Stimulated activated naive CD8-positive, alpha-beta T cell treated with anti-CD3 and anti-CD28 coated beads, Interleukin-15, Interleukin-2, amounts not matched to agents 100 ng/mL and 50 ng/mL, for 24 hours (primary cell): ENCODE data around the gene PPM1H.

ENCODE experiments used
- H3K27ac Mint-ChIP-seq: one replicate; pipeline ENCODE4 v1.8.0; 2021; ENCODE audit warnings: mild to moderate bottlenecking, mixed read lengths
- H3K27me3 Mint-ChIP-seq: one replicate; pipeline ENCODE4 v1.8.0; 2021; ENCODE audit warnings: mixed read lengths
- H3K36me3 Mint-ChIP-seq: one replicate; pipeline ENCODE4 v1.8.0; 2021; ENCODE audit warnings: low read depth, mixed read lengths
- H3K4me1 Mint-ChIP-seq: one replicate; pipeline ENCODE4 v1.8.0; 2021; ENCODE audit warnings: low read depth, mixed read lengths
- H3K4me3 Mint-ChIP-seq: one replicate; pipeline ENCODE4 v1.8.0; 2021; ENCODE audit warnings: mild to moderate bottlenecking, mixed read lengths
- H3K9me3 Mint-ChIP-seq: one replicate; pipeline ENCODE4 v1.8.0; 2021; ENCODE audit warnings: mixed read lengths

Gene PPM1H

DNA sequence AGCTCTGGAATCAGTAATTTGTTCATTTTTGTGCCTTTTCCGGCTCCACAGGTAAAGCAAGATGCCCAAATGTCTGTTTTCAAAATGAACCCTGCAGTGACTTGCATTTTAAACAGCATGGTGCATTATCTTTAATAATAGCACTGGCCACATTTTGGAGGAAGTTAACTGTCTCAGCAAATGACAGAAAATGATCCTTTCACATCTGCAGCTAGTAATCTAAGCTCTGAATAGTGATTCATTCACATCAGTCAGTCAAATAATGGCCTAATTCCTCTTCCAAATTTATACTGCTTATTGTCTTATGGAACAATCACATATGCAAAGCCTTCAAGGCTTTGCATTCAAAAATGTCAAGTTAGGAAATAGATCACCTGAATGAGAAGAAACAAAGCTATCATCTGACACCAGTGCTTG is 75.6 kb downstream of the PPM1H start:
- Mint-ChIP-seq H3K4me3 (no peak overlapping the region), H3K27ac (no peak overlapping the region), H3K9me3 (no peaks in the 10 kb centered on the region), H3K36me3 (no peaks in the 10 kb centered on the region), H3K27me3 (no peaks in the 10 kb centered on the region), H3K4me1 (no peaks in the 10 kb centered on the region)

DNA sequence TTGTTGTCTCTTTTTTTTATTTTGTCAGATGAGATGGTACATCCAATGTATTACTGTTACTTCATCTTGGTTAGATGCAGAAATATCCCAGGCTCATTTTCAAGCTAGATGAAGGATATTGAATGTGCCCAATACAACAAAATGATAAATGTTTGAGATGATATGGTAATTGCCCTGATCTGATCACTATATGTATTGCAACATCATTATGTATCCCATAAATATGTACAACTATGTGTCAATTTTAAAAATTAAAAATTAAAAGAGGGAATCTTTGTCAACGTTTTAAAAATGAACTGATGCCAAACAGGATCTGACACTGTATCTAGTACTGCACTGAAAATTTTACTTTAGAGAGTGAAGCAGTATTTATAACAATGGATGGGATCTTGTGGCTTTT is 78.5 kb downstream of the PPM1H start:
- Mint-ChIP-seq H3K4me1 (no peaks in the 10 kb centered on the region), H3K27ac (no peak overlapping the region)

DNA sequence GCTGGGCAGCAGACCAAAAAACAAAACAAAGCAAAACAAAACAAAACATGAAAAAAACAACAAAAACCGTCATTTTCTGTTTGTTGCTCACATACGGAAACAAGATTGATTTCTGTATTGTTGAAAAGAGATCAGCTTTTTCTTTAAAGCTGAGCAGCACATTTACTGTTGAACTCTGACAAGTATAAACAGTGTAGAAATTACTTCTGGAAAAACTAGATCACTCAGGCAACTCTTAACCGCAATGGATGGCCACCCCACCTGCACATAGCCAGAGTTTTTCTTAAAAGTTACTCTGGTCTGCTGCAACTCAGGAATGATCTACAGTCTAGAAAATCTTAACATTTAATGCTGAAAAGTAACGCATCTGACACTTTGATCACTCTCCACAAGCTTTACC is 80.9 kb downstream of the PPM1H start:
- Mint-ChIP-seq H3K4me1 (no peaks in the 10 kb centered on the region), H3K9me3 (no peaks in the 10 kb centered on the region), H3K27me3 (no peaks in the 10 kb centered on the region), H3K36me3 (no peaks in the 10 kb centered on the region), H3K27ac (no peak overlapping the region), H3K4me3 (no peak overlapping the region)

More for the DNA sequence above, 78.5 kb downstream of the PPM1H start:
- no peaks in the 10 kb centered on the region for H3K9me3 Mint-ChIP-seq
- H3K36me3 Mint-ChIP-seq: no peaks in the 10 kb centered on the region
- H3K27me3 Mint-ChIP-seq: no peaks in the 10 kb centered on the region
- H3K4me3 Mint-ChIP-seq: no peak overlapping the region

DNA sequence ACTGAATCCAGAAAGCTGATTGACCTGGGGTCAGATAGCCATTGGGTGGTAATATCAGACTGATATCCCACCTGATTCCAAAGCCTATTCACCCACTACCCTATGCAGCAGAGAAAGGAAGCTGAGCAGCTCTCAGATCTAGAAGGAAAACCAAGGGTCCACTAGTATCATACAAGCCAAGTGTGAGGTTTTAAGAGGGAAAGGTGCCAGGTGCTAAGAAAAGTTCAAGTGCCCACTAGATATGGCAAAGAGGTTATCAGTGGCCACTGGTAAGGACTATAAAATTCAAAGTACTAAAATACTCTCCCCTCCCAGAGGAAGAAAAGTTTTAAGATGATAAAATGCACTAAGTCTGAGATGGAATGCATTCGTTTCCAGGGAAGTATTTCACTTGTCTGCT is 85.6 kb downstream of the PPM1H start:
- Mint-ChIP-seq H3K27ac (no peak overlapping the region), H3K36me3 (no peaks in the 10 kb centered on the region), H3K4me3 (no peak overlapping the region), H3K4me1 (no peaks in the 10 kb centered on the region), H3K9me3 (no peaks in the 10 kb centered on the region), H3K27me3 (no peaks in the 10 kb centered on the region)

DNA sequence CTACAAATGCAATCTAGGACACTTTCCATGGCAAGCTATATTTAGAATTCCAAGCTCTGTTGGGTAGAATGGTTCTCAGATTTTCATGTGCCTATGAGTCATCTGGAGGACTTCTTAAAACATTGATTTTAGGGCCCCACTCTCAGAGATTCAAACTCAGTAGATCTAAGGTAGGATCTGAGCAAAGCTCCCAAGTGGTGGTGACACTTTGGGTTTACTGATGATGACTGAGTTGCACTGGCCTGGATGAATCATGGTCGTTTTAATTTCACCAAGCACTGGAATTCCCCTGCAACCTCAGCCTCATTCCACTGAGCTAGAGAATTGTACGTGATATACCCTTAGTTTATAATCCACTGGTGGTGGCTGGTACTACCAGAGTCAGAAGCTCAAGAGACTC is 86.5 kb downstream of the PPM1H start:
- Mint-ChIP-seq H3K4me1 (no peaks in the 10 kb centered on the region), H3K9me3 (no peaks in the 10 kb centered on the region), H3K27me3 (no peaks in the 10 kb centered on the region), H3K27ac (no peak overlapping the region), H3K4me3 (no peak overlapping the region), H3K36me3 (no peaks in the 10 kb centered on the region)

DNA sequence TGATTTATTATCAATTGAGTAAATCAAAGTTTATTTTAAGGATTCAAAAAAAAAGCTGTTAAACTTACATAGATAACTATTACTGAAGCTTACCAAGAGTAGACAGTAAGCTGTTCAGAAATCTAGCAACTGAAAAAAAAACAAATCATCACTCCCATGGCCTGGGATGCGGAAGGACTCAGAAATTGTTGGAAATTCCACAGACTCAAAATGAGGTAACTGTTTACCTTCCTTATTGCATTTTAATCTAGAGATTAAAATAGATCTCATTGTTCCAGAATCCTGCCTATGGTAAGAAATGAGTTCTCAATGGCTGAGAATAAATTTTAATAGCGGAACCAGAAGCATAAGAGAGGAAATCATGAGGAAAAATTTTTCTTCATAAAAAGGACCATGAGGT is 87.2 kb downstream of the PPM1H start:
- Mint-ChIP-seq H3K4me1 (no peaks in the 10 kb centered on the region), H3K36me3 (no peaks in the 10 kb centered on the region), H3K9me3 (no peaks in the 10 kb centered on the region), H3K4me3 (no peak overlapping the region), H3K27me3 (no peaks in the 10 kb centered on the region), H3K27ac (no peak overlapping the region)

DNA sequence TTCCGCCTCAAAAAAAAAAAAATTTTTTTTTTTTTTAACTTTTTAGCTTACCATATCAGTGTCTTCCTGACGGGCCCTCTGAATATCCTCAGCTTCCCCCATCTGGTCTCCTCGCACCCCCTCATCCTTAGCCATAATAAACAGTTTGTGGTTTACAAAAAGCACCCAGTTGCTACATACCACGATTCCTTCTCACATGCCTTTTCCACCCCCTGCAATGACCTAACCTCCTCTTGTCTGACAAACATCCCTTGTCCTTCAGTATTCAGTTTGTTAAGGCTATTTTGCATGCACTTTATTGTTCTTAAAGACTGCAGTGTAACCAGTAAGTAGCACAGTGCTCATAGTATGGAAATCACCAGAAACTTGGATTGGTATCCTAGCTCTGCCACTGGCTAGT is 88.5 kb downstream of the PPM1H start:
- Mint-ChIP-seq H3K36me3 (no peaks in the 10 kb centered on the region), H3K4me1 (no peaks in the 10 kb centered on the region), H3K27me3 (no peaks in the 10 kb centered on the region), H3K9me3 (no peaks in the 10 kb centered on the region), H3K27ac (no peak overlapping the region), H3K4me3 (no peak overlapping the region)

DNA sequence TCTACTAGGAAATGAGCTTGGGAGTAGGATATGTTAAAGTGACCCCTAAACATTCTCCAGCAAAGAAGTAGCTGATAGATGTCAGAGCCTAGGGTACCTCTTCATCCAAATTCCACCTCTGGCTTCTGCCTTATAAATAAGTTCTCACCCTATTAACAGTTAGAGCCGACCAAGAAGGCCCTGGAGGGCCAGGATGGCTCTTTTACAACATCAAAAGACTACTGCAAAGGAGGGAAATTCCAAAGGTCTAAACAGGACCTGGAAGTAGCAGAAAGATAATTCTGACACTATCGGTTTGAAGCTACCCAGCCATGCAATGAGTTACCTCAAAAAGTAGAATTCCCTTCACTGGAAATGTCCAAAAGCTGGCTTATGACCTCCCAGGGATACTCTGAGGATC is 90.0 kb downstream of the PPM1H start:
- H3K27ac Mint-ChIP-seq: no peak overlapping the region
- H3K36me3 Mint-ChIP-seq: no peaks in the 10 kb centered on the region
- no peaks in the 10 kb centered on the region for H3K9me3 Mint-ChIP-seq
- H3K4me1 Mint-ChIP-seq: no peaks in the 10 kb centered on the region
- H3K27me3 Mint-ChIP-seq: no peaks in the 10 kb centered on the region
- H3K4me3 Mint-ChIP-seq: no peak overlapping the region

DNA sequence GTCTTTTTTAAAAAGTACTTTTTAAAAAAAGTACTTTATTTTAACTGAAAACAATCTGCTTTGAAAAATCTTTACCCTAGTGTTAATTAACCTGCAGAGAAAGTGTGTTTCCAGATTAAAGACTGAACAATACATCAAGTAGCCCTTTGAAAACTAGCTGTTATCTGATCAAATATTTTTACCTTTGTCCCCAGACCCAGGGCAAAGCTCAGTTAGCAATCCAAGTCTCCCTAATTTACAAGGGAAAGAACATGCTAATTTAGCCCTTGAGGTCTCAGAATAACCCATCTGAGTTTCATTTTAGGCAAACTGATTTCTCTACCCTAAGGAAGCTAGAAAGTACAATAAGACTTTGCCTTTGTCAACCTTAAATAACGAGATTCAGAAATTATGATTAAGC is 91.2 kb downstream of the PPM1H start:
- H3K36me3 Mint-ChIP-seq: no peaks in the 10 kb centered on the region
- H3K4me1 Mint-ChIP-seq: no peaks in the 10 kb centered on the region
- no peaks in the 10 kb centered on the region for H3K27me3 Mint-ChIP-seq
- no peak overlapping the region for H3K27ac Mint-ChIP-seq
- no peak overlapping the region for H3K4me3 Mint-ChIP-seq
- no peaks in the 10 kb centered on the region for H3K9me3 Mint-ChIP-seq

DNA sequence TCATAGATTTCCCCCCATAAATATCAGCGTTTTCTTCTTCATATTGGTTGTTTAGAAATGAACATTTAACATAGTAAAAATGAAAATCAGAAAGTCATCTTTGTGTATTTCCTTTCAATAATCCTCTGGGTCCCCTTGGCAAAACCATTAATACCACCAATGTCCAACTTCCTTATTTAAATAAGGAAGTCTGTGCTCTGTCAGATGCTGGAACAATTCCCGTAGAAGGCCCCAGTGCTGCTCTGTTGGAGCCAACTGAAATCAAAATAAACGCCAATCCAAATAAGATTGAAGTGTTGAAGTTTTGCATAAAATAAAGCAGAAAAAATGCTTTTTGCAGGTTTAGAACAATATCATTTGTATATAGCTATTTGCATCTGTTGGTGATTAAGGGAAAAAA is 93.1 kb downstream of the PPM1H start:
- Mint-ChIP-seq H3K4me1 (no peaks in the 10 kb centered on the region), H3K9me3 (no peaks in the 10 kb centered on the region), H3K27ac (no peak overlapping the region), H3K36me3 (no peaks in the 10 kb centered on the region), H3K27me3 (no peaks in the 10 kb centered on the region), H3K4me3 (no peak overlapping the region)

DNA sequence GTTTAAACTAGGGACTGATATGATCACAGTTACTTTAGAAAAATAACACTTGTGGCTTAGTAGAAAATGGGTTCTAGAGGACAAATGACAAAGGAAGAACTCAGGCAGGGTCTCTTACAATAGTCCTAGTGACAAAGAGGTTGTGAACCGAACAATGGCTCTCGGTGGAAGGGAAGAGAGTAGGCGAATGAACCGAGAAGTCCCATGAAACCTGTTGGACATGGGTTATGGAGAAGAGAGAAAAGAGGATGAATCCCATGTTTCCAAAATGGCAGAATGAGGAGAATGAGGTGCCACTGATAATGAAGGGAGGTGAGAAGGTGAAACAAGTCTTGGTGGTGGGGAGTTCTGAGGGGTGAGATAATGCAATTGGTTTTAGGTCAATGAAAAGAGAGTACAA is 94.1 kb downstream of the PPM1H start:
- Mint-ChIP-seq H3K27ac (no peak overlapping the region), H3K4me3 (no peak overlapping the region), H3K4me1 (no peaks in the 10 kb centered on the region), H3K36me3 (no peaks in the 10 kb centered on the region), H3K27me3 (no peaks in the 10 kb centered on the region), H3K9me3 (no peaks in the 10 kb centered on the region)

DNA sequence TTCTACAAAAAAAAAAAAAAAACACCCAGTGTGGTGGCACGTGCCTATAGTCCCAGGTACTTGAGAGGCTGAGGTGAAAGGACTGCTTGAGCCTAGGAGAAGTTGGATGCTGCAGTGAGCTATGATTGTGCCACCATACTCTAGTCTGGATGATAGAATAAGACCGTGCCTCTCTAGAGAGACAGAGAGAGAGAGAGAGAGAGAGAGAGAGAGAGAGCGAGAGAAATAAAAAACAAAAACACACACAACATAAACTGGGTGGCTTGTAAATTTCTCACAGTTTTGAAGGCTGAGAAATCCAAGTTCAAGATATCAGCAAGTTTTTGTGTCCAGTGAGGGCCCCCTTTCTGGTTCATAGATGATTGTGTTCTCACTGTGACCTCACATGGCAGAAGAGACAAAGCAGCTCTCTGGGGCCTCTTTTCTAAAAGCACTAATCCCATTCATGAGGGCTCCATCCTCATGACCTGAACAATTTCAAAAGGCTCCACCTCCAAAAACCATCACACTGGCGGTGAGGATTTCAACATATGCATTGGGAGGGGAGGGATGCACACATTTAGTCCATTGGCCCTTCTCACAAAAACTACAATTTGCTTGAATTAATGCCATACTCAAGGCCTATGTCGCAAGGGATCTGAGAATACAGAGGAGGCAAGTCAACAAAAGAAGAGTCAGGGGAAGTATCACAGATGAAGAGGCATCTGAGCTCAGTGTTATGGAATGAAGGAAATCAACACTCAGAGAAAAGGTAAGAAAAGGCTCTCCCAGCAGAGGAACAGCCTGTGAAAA is 94.9 kb downstream of the PPM1H start:
- Mint-ChIP-seq H3K27me3 (no peaks in the 10 kb centered on the region), H3K4me1 (no peaks in the 10 kb centered on the region), H3K9me3 (no peaks in the 10 kb centered on the region), H3K36me3 (no peaks in the 10 kb centered on the region), H3K4me3 (no peak overlapping the region), H3K27ac (no peak overlapping the region)

DNA sequence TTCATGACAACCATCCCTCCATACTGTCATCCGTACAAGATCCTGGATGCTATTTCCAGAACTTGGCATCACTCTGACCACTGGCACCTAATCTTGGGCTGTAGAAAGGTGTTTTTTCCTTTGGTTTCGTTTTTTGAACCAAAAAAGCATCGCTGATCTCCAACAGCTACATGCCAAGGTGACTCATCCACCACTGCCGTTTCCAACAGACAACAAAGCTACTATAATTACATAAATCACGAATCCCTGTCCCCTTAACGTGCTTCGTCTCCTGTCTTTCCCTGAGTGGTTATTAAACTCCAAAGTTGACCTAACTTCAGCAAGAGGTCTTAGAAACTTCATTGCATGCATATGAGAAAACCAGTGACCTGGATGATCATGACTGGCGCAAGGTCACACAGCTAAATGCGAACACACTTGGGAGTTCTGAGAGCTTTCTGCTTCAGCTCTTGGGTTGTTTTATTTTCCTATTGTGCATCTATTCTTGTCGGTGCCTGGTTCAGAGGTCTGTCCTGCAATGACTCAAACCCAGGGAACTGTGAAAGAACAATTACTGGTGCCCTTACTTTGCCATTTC is 99.9 kb downstream of the PPM1H start:
- H3K36me3 Mint-ChIP-seq: no peaks in the 10 kb centered on the region
- no peaks in the 10 kb centered on the region for H3K27me3 Mint-ChIP-seq
- no peaks in the 10 kb centered on the region for H3K9me3 Mint-ChIP-seq
- H3K4me3 Mint-ChIP-seq: no peak overlapping the region
- H3K4me1 Mint-ChIP-seq: no peaks in the 10 kb centered on the region
- H3K27ac Mint-ChIP-seq: no peak overlapping the region

DNA sequence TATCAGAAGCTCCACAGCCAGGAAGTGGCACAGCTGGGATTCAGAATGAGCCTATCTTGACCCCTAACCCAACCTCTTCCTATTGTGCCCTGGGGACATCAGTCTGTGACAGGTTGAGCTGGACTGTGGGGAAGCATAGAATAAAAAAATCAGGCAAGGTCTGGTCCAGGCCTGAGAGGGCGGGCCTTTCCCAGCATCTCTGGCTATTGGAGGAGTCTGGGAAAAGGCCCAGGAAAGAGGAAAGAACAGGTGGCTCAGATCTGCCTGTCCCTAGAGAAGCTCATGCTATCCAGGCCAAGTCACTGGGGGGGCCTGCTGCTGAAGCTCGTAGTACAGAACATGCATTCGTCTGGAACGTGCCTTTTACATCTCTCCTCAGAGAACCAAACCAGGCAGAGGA is 100.5 kb downstream of the PPM1H start:
- H3K9me3 Mint-ChIP-seq: no peaks in the 10 kb centered on the region
- H3K36me3 Mint-ChIP-seq: no peaks in the 10 kb centered on the region
- no peak overlapping the region for H3K4me3 Mint-ChIP-seq
- H3K27me3 Mint-ChIP-seq: no peaks in the 10 kb centered on the region
- no peaks in the 10 kb centered on the region for H3K4me1 Mint-ChIP-seq
- no peak overlapping the region for H3K27ac Mint-ChIP-seq

DNA sequence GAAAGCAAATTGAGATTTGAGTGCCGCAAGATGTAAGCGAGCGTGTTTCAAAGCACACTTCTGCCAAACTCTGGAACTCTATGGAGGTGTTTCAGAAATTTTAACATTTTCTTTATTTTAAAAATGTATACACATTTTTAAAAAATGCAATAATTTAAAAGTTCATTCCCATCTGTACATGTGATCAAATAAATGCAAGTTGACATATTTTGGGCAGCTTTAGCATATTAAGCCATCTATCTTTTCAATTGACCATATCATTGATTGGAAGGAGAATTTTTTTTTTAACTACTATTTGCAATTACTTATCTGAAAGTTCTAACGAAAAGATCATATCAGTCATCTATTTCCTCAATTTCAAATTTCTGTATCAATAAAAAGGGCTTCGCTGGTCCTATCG is 101.3 kb downstream of the PPM1H start:
- H3K9me3 Mint-ChIP-seq: no peaks in the 10 kb centered on the region

DNA sequence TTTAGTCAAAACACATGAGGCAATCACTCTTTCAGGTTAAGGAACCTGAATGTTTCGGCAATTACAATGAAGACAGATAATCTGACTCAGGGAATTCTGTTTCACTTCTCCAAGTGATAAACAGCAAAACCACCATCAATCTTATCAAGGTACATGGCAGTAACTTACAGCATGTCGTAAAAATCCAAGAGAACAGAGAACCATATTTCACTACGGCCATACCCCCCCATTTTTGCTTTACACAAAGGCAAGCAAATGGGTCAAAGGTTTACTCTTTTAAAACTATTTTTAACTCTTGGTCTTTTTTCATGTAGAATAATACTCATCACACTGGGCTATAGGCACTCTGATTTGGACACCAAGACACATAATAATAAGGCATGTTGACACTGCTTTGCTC is 102.4 kb downstream of the PPM1H start:
- Mint-ChIP-seq H3K9me3 (no peaks in the 10 kb centered on the region), H3K27me3 (no peaks in the 10 kb centered on the region), H3K4me3 (no peak overlapping the region), H3K27ac (no peak overlapping the region), H3K4me1 (no peaks in the 10 kb centered on the region), H3K36me3 (no peaks in the 10 kb centered on the region)

More for the DNA sequence above, 101.3 kb downstream of the PPM1H start:
- H3K27me3 Mint-ChIP-seq: no peaks in the 10 kb centered on the region
- H3K4me3 Mint-ChIP-seq: no peak overlapping the region
- H3K4me1 Mint-ChIP-seq: no peaks in the 10 kb centered on the region
- no peaks in the 10 kb centered on the region for H3K36me3 Mint-ChIP-seq
- no peak overlapping the region for H3K27ac Mint-ChIP-seq
